Mucosa of rectum (tissue), 2 donors: Measurements from ENCODE around the gene COL12A1.

ENCODE experiments used
- H3K27ac ChIP-seq, 2 donors: one replicate each; pipeline ENCODE4 v1.7.0; 2013; ENCODE audit warnings: inconsistent platforms in 2 of 2, low read depth in 2 of 2, low read length in 2 of 2
- H3K27me3 ChIP-seq, 2 donors: one replicate each; pipeline ENCODE4 v1.7.0; 2013; ENCODE audit warnings: low read length in 2 of 2; ENCODE audit not compliant: control insufficient read depth in 2 of 2, insufficient read depth in 2 of 2
- H3K36me3 ChIP-seq, 2 donors: one replicate each; pipeline ENCODE4 v1.7.0; 2013; ENCODE audit warnings: low read length in 2 of 2; ENCODE audit not compliant: control insufficient read depth in 2 of 2, insufficient read depth in 2 of 2
- H3K4me1 ChIP-seq, 2 donors: one replicate each; pipeline ENCODE4 v1.7.0; 2013; ENCODE audit warnings: low read length in 2 of 2, mild to moderate bottlenecking in 1 of 2; ENCODE audit not compliant: control insufficient read depth in 2 of 2, insufficient read depth in 2 of 2
- H3K4me3 ChIP-seq, 2 donors: one replicate each; pipeline ENCODE4 v1.7.0; 2013; ENCODE audit warnings: low read length in 2 of 2
- H3K9ac ChIP-seq, 2 donors: one replicate each; pipeline ENCODE4 v1.7.0; 2013; ENCODE audit warnings: low read length in 2 of 2, low read depth in 1 of 2, mild to moderate bottlenecking in 1 of 2
- H3K9me3 ChIP-seq, 2 donors: one replicate each; pipeline ENCODE4 v1.7.0; 2013; ENCODE audit warnings: low read length in 2 of 2; ENCODE audit not compliant: control insufficient read depth in 2 of 2
- donor health status: healthy.
- donor health status: Normal muscosa, but diverticular disease.

The COL12A1 gene

DNA sequence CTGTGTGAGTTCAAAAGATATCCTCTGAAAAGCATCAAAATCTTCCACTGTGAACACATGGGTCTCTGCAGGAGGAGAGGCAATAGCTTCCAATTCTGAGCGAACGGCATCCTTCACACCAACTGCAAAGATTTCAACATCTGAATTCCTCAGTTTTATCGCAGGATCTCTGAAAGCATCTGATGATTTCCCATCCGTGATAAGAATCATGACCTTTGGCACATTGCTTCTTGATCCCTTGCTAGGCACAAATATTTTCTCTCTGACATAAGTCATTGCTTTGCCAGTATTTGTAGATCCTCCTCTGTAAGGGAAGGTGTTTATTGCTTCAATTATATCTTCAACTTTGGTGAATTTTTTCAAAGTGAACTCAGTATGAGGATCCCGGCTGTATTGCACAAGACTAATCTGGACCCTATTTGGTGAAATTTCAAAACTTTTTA, 22.7 kb downstream of the COL12A1 start:
- H3K4me3 ChIP-seq = no peak overlapping the region
- H3K9me3 ChIP-seq = no peaks in the 10 kb centered on the region
- no peaks in the 10 kb centered on the region for H3K4me1 ChIP-seq
- H3K9ac ChIP-seq = no peak overlapping the region
- no peaks in the 10 kb centered on the region for H3K27me3 ChIP-seq
- no peaks in the 10 kb centered on the region for H3K36me3 ChIP-seq
- H3K27ac ChIP-seq = no peak overlapping the region

DNA sequence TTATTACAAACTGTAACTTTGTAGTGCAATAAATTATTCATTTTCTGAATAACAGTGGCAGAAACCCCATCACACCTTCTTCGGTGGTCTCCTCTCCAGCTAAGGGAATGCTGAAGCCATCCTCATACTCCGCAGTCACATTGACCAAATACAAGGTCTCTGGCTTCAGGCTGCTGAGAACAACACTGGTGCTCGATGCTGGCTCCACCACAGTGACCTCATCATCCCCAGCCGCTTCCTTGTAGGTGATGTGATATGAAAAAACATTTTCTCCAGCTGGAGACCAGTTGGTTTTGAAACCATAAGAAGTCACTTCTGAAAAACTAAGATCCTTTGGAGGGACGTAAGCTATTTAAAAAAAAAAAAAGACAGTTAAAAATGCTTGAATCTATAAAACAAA, 25.0 kb downstream of the COL12A1 start:
- Histone ChIP-seq H3K9ac (no peak overlapping the region), H3K4me1 (no peaks in the 10 kb centered on the region), H3K9me3 (no peaks in the 10 kb centered on the region), H3K36me3 (no peaks in the 10 kb centered on the region), H3K27ac (no peak overlapping the region), H3K4me3 (no peak overlapping the region), H3K27me3 (no peaks in the 10 kb centered on the region)

DNA sequence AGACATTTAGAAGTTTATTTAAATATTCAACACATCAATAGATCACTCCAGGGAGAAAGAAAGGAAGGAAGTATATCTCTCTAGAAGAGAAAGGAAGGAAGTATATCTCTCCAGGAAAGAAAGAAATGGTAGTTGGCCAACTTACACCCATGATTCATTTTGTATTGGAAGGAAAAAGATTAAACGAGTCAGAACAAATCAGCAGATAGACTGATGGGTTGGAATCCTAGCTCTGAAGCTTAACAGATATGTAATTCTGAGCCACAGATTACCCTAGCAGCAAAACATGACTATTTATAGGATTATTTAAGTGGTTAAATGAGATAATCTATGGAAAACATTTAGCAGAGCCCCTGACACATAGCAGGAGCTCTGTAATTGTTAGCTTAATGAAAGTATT, 27.1 kb downstream of the COL12A1 start:
- Histone ChIP-seq H3K27me3 (no peaks in the 10 kb centered on the region), H3K4me3 (no peak overlapping the region), H3K36me3 (no peaks in the 10 kb centered on the region), H3K9ac (no peak overlapping the region), H3K27ac (no peak overlapping the region), H3K9me3 (no peaks in the 10 kb centered on the region), H3K4me1 (no peaks in the 10 kb centered on the region)

DNA sequence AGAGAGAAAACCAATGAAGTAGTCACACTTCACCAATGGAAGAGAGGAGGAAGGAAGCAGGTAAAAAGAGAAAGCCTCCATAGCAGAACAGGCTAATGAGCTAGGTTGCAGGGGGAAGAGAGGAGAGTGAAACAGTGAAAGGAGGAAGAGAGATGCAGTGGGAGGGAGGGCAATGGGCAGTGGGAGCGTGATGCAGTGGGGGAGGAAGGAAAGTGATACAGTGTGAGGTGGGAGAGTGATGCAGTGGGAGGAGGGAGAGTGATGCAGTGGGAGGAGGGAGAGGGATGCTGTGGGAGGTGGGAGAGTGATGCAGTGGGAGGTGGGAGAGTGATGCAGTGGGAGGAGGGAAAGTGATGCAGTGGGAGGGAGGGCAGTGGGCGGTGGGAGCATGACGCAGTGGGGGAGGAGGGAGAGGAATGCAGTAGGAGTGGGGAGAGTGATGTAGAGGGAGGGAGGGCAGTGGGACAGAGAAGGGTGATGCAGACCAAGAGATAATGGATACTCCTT, 29.7 kb downstream of the COL12A1 start:
- H3K9ac ChIP-seq = no peak overlapping the region
- no peaks in the 10 kb centered on the region for H3K36me3 ChIP-seq
- no peaks in the 10 kb centered on the region for H3K9me3 ChIP-seq
- no peak overlapping the region for H3K27ac ChIP-seq
- no peaks in the 10 kb centered on the region for H3K4me1 ChIP-seq
- H3K27me3 ChIP-seq = no peaks in the 10 kb centered on the region
- H3K4me3 ChIP-seq = no peak overlapping the region

DNA sequence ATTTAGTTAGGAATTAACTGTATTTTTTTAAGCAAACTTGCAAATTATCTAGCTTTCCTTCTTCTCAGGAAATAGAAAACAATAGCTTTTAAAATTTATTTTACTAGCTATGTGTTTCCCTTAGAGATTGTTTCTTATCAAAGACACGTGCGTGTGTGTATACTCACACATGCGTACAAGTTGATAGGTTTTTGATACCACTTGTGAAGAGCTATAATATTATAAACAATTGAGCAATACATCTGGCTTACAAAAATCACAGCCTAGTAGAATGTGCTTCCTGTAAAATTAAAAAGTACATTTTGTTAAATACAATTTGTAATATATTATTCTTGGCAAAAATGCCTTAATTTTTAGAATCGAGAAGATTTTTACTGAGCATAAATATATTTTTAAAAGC, 33.9 kb downstream of the COL12A1 start:
- H3K36me3 ChIP-seq = no peaks in the 10 kb centered on the region
- H3K4me3 ChIP-seq = no peak overlapping the region
- H3K4me1 ChIP-seq = no peaks in the 10 kb centered on the region
- no peaks in the 10 kb centered on the region for H3K27me3 ChIP-seq
- H3K9me3 ChIP-seq = no peaks in the 10 kb centered on the region
- no peak overlapping the region for H3K9ac ChIP-seq
- no peak overlapping the region for H3K27ac ChIP-seq

DNA sequence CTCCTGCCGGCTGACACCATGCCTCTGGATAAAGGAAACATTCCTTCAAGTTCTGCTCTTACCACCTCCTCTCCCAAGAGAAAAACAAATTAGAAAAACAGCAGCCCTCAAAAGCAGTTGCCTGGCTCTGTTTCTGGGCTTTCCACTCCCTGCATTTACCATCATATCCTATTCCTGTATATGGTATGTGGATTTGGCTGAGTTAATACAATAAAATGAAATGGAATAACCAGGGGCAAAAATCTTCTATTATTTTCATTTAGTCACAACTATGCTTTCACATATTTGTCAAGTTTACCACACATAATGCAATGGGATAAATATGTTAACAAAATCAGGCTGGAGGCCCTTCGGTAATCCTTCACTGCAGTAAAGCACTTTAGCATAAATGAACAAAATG, 34.3 kb downstream of the COL12A1 start:
- H3K36me3 ChIP-seq = no peaks in the 10 kb centered on the region
- no peaks in the 10 kb centered on the region for H3K4me1 ChIP-seq
- H3K9me3 ChIP-seq = no peaks in the 10 kb centered on the region
- H3K4me3 ChIP-seq = no peak overlapping the region
- no peaks in the 10 kb centered on the region for H3K27me3 ChIP-seq
- H3K27ac ChIP-seq = no peak overlapping the region
- H3K9ac ChIP-seq = no peak overlapping the region

DNA sequence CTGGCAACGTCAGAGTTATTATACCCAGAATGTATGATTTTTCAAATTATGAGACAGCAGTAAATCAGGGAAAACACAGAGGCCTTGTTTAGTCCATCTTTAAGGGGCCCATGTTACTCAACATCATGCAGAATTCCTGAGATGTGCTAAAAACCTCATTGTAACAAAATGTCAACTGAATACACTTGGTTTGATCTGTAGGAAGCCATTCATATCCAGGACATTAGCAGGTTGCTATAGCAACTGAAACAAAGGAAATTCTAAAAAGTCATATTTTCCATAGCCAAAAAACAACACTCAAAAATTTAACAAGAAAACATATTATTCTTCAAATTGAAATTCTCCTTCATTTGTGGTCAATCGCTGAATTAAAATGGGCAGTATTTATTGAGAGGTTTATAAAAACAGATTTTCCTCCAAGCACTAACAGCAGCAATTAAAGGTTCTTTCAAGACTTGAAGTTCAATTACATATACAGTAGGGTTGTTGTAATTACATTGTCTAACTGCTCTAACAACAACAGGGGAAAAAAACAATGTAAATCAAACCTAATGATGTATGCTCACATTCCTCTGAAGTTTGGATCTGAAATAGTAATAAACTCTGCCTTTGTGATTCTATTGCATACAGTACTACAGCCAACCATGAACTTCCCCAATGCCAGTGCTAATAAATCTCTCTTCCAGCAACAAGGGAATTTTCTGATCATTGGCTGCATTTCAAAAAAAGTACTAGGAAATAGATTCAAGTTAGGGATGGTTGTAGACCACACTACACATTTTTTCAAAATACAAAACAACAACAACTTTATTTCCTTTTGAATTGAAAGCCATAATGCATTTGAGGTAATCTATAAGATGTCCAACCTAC, 34.9 kb downstream of the COL12A1 start:
- no peak overlapping the region for H3K9ac ChIP-seq
- no peaks in the 10 kb centered on the region for H3K9me3 ChIP-seq
- no peak overlapping the region for H3K27ac ChIP-seq
- H3K27me3 ChIP-seq = no peaks in the 10 kb centered on the region
- H3K36me3 ChIP-seq = no peaks in the 10 kb centered on the region
- H3K4me3 ChIP-seq = no peak overlapping the region
- no peaks in the 10 kb centered on the region for H3K4me1 ChIP-seq

DNA sequence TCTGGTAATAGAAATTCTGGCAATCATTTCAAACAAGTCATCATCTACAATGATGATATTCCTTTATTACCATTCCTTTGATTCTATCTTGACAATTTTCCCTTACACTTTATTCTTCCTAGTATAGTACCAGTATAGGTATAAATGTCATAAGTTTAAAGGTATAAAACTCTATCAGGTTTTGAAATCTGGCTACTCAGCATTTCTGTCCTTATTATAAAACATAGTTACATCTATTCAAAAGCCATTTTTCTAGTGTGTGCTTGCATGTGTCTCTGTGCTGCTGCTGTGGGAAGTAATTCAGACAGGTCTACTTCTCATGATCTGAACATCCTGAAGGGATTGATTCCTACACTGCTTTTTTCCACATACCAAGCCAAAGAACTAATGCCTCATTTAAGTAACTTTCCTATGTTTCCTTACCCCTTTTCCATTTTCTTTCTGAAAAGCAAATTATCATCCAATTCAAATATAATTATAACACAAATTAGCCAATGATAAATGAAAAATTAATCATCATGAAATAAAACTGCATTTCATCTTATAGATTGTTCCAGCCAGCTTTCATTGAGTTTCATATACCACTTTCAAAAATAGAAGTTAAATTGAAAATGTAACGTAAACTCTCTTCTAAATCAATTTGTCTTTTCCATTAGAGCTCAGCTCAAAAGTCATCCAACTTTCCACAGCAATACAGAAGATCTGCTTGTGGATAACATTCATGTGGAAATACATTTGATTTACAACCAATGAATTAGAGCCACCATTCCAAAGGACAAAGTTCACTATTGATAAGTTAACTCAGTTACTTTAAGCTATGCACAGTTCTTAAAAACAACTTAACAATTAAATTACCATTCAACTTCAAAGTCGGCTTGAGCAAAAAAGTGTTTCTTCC, 35.9 kb downstream of the COL12A1 start:
- Histone ChIP-seq H3K27ac (no peak overlapping the region), H3K4me1 (no peaks in the 10 kb centered on the region)

DNA sequence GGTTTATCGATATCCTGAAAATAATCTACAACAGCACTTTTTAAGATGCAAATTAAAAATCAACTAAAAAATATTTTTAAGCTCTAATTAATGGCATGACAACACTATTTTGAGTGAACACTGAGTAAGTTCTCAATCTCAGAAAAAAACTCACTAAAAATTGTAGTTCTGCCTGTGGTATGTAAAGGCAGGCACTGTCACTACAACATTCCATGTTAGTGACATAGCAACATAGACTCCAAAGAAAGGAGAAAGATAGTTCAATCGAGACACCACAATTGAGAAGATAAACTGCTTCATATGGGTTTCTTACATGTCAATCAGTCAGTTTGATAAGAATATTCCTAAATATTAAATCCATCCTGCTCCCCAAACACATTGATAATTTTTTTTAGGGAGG, 38.0 kb downstream of the COL12A1 start:
- Histone ChIP-seq H3K27ac (no peak overlapping the region), H3K9me3 (no peaks in the 10 kb centered on the region), H3K36me3 (no peaks in the 10 kb centered on the region), H3K4me3 (no peak overlapping the region), H3K27me3 (no peaks in the 10 kb centered on the region), H3K4me1 (no peaks in the 10 kb centered on the region), H3K9ac (no peak overlapping the region)

More for the DNA sequence above, 35.9 kb downstream of the COL12A1 start:
- Histone ChIP-seq H3K9ac (no peak overlapping the region), H3K27me3 (no peaks in the 10 kb centered on the region), H3K4me3 (no peak overlapping the region), H3K36me3 (no peaks in the 10 kb centered on the region), H3K9me3 (no peaks in the 10 kb centered on the region)

DNA sequence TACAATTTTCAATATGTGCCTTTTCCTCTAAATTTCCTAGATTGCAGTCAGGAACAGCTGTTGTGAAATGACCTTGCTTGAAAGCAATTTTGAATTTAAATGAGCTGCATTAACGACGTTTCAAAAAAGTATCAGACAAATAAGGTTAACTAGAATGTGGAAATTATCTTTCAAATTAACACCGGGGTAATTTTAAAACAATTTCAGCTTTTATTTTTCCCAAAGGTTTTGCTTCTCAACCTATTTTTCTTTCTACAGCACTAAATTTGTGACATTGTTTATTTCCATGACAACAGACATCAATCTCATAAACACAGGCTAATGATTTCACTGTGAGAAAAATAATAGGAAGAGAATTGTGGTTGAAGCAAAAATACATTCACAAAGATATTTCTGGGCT, 38.5 kb downstream of the COL12A1 start:
- Histone ChIP-seq H3K4me3 (no peak overlapping the region), H3K9me3 (no peaks in the 10 kb centered on the region), H3K27ac (no peak overlapping the region), H3K36me3 (no peaks in the 10 kb centered on the region), H3K4me1 (no peaks in the 10 kb centered on the region), H3K9ac (no peak overlapping the region), H3K27me3 (no peaks in the 10 kb centered on the region)
